HG03432 (cell line): Measurements from ENCODE around the gene FSD1.
"Not testable (repeated sequence)": the region's sequence is repeated elsewhere in the genome, so short reads cannot be mapped to it uniquely, and the experiment has no call there.

Source experiments
- ATAC-seq: cut with Tn5 transposase; IDR thresholded peaks from one replicate; pipeline ENCODE4 v1.9.1; 2021; ENCODE audit warnings: mild to moderate bottlenecking, moderate library complexity; ENCODE audit not compliant: unreplicated experiment

Gene FSD1

DNA sequence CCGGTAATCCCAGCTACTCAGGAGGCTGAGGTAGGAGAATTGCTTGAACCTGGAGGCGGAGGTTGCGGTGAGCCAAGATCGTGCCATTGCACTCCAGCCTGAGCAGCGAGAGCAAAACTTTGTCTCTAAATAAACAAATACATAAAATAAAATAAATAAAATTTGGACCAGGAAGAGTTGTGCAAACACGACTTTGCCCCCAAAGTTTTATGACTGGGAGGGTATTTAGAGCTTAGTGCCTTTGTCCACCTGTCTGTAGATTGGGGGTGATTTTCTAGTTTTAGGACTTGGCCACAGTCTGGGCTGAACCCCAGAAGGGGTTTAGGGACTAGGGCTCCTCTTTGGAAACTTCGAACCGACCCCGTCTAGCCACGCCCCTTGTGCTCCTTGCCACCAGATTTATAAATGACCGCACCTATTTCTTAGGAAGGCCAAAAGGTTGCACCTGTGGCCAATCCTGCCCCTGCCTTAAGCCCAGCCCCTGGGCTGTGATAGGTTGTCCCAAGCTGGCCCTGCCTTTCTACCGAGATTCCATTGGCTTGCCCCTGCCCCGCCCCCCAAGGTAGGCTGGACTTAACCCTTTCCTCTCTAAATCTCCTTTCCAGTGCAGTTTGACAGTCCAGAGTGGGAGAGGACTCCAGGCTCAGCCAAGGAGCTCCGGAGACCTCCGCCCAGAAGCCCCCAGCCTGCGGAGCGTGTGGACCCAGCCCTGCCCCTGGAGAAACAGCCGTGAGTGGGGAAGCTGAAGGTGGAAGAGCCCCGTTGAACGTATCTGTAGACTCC, 20.0 kb upstream of the FSD1 start:
- ATAC-seq: no peak

DNA sequence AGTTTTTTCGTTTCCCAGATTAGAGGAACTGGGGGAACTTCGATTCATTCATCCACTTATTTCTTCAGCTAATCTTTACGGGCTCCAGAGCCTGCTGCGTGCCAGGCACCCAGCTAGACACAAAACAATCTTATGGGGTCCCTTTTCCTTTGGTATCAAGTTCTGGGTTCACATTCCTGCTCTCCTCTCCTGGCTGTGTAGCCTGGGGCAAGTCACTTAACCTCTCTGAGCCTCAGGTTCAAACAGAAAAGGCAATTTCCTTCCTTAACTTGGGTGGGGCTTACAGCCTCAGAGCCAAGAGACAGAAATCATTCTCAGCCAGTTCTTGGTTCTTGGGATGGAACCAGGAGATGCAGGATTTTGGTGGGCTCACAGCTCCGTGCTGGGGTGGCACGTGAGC, 19.4 kb upstream of the FSD1 start:
- no peak for ATAC-seq

DNA sequence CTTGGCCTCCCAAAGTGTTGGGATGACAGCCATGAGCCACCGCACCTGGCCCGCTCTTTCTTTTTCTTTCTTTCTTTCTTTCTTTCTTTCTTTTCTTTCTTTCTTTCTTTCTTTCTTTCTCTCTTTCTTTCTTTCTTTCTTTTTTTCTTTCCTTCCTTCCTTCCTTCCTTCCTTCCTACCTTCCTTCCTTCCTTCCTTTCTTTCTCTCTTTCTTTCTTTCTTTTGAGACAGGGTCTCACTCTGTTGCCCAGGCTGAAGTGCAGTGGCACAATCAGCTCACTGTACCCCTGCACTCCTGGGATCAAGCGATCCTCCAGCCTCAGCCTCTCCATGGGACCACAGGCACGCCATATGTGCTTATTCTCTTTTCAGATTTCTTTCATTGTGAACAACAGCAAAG, 18.3 kb upstream of the FSD1 start:
- ATAC-seq: not testable (repeated sequence)

DNA sequence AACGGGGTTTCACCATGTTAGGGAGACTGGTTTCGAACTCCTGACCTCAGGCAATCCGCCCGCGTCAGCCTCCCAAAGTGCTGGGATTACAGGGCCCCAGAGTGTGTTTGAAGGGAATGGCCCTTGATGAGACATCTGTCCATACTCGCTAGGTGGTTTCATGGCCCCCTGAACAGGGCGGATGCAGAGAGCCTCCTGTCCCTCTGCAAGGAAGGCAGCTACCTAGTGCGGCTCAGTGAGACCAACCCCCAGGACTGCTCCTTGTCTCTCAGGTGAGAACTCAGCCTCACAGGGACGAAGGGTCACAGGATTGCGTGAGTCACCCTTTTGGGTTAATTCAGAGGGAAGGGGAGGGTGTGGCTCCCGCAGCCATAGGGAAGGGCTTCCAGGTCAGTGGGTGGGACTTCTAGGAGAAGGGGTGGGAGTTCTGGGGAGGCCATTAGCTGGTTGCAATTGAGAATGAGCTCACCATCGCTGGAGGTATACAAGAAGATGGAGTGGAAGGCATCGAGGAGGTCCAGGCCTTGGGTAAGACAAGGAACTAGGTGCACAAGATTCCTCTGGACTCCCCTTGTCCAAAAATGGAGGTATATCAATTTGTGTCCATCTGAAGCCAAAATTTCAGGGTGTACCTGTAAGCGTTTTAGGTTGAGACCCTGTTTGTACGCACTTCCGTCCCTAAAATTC, 16.2 kb upstream of the FSD1 start:
- ATAC-seq: no peak

DNA sequence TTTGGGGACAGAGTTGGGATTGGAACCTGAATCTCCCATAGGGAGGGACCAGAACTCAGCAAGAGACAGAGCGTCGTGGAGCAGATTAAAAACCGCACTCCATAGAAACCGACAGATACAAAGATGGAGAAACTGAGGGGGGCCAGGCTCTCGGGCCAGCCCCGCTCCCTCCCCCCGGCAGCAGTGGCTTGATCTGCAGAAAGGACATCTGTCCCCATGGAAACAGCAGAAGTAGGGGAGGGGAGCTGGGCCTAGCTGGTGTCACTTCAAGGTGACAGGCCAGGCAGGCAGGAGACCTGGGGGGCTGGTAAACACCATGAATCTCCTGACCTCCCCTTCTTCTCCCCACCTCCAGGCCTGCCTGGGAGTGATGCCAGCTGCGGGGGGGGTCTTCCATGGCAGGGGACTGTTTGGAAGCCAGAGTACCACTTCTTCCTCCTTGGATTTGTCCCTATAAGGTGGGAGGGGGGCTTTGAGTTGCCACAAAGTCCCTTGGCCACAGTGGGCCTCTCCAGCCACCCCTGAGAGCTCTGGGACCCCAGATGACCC, 13.1 kb upstream of the FSD1 start:
- no peak for ATAC-seq

DNA sequence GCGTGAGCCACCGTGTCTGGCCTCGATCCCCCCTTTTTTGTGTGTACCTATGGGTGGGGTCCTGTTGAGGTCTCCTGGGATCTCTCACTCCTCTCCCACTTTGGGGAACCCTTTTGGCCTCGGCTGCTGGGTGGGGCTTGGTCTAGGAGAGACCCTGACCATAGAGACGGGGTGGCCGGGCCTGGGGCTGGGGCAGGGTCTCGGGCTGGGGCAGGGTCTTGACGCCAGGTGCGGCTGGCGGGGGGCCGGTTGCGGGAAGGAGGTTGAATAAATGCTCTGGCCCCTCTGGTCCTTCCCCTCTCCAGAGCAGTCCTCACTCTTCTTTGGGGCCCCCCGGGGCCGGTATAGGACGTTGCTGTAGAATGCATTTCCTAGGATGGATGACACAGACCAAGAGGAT, 11.9 kb upstream of the FSD1 start:
- no peak for ATAC-seq

DNA sequence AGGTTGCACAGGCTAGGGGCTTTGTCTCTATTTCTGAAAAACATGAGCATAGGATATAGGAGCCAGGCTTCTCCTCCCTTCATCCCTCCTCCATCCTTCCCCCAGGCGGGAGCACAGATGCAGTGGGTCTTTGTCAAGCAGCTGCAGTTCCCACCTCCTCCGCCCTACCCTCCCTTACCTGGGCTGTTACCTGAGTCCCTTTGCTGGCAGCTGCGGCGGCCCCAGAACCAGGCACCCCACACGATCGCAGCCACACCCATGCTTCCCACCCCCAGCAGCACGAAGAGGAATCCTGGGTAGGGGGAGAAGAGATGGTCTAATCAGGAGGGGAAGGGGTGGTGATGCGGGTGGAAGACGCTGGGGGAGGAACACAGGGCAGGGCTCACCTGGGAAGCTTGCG, 10.0 kb upstream of the FSD1 start:
- no peak for ATAC-seq

DNA sequence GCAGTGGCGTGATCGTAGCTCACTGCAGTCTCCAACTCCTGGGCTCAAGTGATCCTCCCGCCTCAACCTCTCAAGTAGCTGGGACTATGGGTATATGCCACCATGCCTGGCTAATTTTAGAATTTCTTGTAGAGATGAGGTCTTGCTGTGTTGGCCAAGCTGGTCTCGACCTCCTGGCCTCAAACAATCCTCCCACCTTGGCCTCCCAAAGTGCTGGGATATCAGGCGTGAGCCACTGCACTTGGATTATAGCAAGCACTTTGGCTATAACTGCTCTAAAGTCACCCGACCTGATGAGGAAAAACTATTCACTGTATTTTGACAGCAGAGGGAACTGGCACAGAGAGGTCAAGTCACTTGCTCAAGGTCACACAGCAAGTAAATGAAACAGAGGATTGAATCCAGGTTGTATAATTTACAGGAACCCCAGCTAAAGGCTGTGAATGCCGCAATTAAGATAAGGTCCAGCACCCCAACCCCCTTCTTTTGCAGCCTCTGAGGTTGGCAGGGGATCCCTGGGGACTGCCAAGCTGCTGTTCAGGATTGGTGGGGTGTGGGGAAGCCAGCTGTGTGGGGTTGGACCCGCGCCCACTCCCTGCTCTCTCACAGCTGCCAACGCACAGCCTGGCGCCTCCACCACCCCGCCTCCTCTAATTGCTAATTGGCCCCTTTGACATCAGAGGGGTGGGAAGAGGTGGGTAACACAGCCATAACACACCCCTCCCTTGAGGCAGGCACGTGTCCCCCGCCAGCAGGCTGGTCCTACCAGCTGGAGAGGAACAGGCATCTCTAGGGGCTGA, 8.2 kb upstream of the FSD1 start:
- ATAC-seq: no peak

DNA sequence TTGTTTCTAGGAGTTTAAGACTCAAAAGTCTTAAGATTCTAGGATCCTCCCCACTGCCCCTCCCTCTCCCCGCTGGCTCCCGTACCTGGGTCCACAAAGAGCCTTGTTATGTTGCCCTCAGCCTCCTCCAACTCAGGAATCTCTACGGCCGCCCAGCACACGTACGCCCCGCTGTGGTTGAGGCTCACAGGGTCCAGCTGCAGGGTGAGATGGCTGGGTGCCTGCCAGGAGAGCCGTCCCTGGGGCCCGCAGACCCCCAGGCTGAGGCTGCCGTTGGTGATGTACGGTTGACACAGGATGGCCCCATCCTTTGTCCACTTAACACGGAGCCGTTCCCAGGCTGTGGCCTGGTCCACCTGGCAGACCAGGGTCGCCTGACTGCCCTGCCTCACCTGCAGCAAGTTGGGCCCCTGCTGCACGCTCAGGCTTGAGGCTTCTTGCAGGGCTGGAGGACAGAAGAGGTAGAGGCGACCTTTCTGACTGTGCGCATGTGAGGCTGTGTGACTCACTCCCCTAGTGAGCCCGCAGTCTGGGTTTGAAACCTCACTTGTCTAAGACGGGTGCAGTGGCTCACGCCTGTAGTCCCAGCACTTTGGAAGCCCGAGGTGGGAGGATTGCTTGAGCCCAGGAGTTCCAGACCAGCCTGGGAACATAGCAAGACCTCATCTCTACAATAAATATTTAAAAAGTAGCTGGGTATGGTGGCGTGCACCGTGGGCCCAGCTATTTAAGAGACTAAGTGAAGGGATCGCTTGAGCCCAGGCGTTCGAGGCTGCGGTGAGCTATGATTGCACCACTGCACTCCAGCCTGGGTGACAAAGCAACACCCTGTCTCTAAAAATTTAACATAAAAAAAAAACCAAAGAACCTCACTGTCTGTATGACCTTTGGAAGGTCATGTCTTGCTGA, 6.2 kb upstream of the FSD1 start:
- ATAC-seq: no peak

DNA sequence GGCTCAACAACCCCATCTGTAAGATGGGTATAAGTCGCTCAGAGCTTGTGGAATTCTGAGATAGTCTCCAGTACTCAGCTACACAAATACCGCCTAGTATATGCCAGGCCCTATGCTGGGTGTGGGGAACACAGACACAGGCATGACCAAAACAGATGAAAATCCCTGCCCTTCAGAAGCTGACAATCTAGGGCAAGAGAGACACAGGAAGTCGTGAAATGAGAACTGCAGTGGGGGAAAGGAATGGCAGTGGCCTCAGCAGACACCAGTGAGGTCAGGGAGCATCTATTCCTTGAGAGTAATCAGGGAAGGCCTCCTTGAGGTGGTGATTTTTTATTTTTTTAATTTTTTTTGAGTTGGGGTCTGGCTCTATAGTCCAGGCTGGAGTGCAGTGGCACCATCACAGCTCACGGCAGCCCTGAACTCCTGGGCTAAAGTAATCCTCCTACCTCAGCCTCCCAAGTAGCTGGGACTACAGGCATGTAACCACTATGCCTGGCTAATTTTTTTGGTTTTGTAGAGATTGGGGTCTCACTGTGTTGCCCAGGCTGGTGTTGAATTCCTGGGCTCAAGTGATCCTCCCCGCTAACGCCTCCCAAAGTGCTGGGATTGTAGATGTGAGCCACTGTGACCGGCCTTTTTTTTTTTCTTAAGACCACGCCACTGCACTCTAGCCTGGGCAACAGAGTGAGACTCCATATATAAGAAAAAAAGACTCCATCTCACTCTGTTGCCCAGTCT, 5.4 kb upstream of the FSD1 start:
- no peak for ATAC-seq

DNA sequence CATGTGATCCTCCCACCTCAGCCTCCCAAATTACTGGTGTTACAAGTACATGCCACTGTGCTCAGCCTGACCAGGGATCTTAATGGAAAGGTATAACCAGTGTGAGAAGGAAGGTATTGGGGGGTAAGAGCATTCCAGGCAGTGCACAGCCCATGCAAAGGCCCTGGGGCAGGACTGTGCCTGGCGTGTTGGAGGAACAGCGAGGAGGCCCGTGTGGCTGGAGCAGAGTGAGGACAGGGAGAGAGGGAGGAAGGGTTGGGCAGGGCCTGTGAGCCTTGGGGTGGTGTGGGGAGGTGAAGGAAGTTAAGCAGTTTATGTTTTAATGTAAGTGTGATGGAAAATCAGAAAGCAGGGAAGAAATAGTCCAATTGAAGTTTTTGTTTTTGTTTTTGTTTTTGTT, 3.8 kb upstream of the FSD1 start:
- no peak for ATAC-seq

DNA sequence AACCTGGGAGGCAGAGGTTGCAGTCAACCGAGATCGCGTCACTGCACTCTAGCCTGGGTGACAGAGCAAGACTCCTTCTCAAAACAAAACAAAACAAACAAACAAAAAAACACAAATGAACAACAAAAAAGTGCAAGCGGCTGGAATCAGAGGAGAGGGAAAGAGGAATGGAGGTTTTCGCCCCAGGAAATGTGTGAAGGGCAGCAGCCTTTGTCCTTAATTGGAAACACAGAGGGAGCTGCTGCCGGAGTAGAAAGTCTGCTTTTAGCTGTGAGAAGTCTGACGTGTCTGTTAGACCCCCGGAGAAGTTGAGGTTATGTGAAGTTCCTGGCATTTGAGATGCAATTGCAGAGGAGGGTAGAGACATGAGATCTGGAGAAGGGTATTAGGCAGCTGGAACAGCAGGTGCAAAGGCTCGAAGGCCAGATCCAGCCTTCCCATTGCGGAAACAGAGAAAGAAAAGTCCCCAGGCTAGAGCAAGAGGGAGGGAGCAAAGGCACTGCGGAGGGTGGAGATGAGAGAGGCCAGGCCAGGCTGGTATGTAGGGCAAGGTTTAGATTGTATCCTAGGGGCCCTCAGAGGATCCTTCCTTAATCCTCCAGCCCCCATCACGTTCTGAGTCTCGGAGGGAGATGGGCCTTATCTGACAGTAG, 2.7 kb upstream of the FSD1 start:
- ATAC-seq: no peak

DNA sequence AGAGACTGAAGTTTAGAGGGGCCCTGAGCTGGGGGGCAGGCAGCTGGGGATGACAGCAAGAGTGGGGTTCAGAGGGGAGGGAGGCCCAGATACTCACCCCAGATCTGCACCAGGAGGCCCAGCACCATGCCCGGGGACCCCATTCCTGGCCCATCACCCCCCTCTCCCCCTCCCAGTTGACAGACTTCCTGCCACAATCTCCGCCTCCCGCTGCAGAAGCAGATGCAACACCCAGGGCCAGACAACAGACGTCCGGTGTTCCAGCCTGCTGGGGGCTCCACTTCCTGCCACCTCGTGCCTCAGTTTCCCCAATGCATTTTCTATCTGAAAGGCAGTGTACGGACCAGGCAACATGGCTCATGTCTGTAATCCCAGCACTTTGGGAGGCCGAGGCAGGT, 2.2 kb upstream of the FSD1 start, which contains the start of gene TMIGD2:
Gene TMIGD2, minus strand, starts transcription at position 147 of the 398 bp plus-strand sequence. Its CDS starts 4 bp downstream, at position 143.
- no peak for ATAC-seq

DNA sequence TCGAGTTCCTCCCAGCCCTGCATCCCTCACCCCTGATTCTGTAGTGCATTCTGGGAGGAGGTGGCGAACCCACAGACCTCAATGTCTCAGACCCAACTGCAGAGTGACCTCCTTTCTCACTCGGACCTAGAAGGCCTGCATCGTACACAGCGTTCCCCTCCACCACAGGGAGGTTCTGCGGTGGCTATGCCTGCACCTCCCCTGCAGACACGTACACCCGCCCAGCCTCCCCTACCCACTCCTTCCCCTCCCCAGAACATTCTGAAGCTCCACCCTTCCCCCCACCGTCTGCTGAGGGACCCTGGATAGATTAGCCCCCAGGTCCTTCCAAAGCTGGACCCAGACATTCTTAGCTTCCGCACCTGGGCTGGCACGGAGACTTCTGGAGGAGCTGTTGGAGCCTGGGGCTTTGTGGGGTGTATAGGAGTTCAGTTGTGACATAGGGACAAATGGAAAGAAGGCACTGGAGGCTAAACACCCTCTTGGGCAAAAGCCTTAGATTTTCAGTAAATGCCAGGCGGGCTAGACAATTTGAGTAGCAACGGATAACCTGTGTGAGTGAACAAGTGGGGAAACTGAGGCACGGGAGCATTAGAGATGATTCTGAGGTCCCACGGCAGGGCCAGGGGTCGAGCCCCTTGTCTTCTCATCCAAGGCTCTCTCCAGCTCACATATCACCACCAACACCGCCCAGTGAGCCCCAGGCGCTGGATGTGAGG, 420 bp upstream of the FSD1 start:
- no peak for ATAC-seq

DNA sequence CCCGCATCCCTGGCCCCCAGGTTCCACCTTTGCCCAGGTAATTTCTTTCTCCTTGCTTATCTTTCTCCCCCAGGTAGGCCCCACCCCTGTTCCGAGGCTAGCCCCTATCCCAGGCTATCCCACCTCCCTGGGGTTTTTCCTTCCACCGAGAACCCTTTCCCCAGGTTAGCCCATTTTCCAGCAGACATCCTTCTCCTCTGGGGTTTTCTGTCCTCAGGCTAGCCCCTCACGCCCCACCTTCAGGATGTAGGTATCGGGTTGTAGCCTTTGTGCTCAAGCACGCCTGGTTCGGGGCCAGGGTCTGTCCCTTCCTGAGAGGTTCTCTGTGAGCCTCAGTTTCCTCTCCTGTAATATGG, 837 bp downstream of the FSD1 start:
- ATAC-seq: no peak

DNA sequence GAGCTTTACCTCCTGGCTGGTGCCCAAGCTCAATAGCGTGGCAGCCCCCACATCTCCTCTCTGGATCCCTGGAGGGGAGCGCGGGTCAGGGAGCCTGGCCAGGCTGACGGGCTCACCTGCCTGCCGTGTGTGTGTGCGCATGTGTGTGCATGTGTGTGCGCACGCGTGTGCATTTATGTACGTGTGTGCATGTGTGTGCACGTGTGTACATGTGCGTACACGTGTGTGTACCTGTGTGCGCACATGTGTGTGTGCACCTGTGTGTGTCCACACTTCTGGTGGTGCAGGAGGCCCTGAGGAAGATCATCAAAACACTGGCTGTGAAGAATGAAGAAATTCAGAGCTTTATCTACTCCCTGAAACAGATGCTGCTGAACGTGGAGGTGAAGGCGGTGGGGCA, 1.3 kb downstream of the FSD1 start:
- ATAC-seq: no peak

DNA sequence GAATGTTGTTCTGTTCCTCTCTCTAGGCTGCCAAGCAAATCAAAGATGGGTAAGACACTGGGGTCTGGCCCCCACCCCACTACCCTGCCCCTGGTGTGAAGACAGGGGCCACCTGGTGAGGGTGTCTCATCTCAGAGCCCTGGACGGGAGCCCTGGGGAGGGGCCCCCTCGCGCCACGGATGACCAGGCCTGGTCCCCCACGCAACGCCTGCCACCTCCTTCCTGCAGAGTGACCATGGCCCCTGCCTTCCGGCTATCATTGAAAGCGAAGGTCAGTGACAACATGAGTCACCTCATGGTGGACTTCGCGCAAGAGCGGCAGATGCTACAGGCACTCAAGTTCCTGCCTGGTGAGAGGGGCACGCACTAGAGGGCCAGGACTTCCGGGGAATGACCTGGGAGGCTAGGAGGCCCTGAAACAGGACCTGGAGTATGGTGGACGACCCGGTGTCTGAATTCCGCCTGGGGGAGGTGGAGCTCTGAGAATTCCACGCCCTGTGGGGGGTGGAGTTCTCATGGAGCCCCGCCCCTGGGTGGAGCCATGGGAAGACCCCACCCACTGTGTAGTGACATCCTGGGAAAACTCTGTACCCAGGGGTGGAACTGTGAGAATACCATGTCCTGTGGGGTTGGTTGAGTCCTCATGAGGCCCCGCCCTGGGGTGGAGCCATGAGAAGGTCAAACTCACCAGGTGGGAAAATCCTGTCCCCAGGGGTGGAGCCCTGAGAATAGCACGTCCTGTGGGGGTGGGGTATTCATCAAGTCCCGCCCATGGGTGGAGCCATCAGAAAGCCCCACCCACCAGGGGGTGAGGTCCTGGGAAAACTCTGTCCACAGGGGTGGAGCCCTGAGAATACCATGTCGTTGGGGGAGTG, 6.1 kb downstream of the FSD1 start:
- no peak for ATAC-seq
